Astrocyte (in vitro differentiated cells and primary cell): ENCODE results near the gene ZDHHC20.

ENCODE experiments used
- EZH2 ChIP-seq: IDR thresholded peaks from 2 replicates; pipeline ENCODE4 v1.6.1; 2012; ENCODE audit warnings: mild to moderate bottlenecking, low read length, inconsistent platforms; ENCODE audit not compliant: insufficient read depth
- TF ChIP-seq, protein P1 (sequence below): IDR thresholded peaks from 2 replicates; pipeline ENCODE4 v1.5.1; 2011; ENCODE audit warnings: low read depth, mild to moderate bottlenecking, inconsistent platforms, low read length, moderate library complexity; ENCODE audit not compliant: insufficient read depth

- TF ChIP-seq, protein P1, sequence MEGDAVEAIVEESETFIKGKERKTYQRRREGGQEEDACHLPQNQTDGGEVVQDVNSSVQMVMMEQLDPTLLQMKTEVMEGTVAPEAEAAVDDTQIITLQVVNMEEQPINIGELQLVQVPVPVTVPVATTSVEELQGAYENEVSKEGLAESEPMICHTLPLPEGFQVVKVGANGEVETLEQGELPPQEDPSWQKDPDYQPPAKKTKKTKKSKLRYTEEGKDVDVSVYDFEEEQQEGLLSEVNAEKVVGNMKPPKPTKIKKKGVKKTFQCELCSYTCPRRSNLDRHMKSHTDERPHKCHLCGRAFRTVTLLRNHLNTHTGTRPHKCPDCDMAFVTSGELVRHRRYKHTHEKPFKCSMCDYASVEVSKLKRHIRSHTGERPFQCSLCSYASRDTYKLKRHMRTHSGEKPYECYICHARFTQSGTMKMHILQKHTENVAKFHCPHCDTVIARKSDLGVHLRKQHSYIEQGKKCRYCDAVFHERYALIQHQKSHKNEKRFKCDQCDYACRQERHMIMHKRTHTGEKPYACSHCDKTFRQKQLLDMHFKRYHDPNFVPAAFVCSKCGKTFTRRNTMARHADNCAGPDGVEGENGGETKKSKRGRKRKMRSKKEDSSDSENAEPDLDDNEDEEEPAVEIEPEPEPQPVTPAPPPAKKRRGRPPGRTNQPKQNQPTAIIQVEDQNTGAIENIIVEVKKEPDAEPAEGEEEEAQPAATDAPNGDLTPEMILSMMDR = no peak
- TF ChIP-seq EZH2 = no peak
These were observed 132.7 kb downstream of the ZDHHC20 start for GRCh38 chr13:21326155-21327031.
